B cell (primary cell): Measurements from ENCODE around the gene HOXD8. TPM values are rescaled to one million over a fixed set of nuclear protein-coding genes. Genes with fewer than 3 reads are reported as not detected.

Experiments used
- ATAC-seq: fragments of 200-7000 bp; cut with Tn5 transposase; one replicate; pipeline ENCODE4 v1.10.0; 2021; ENCODE audit warnings: low read depth, mild to moderate bottlenecking, moderate number of reproducible peaks, moderate library complexity
- CTCF ChIA-PET: fragments of 350-600 bp; sonication (Branson Sonifier 250); formaldehyde crosslinking; loops from one replicate; lab custom pipeline; 2021; ENCODE audit warnings: antibody characterized with exemption, inconsistent platforms; lab: Charles Lee
- POLR2A ChIA-PET: fragments of 350-600 bp; sonication (Branson Sonifier 250); formaldehyde crosslinking; loops from one replicate; lab custom pipeline; 2021; ENCODE audit warnings: antibody characterized with exemption; lab: Charles Lee
- DNase-seq: peaks from one replicate; pipeline ENCODE4 v3.0.0; 2013
- H2AFZ ChIP-seq: 2 replicates; pipeline ENCODE4 v1.6.1; 2012; ENCODE audit warnings: mild to moderate bottlenecking, low read depth, low read length; ENCODE audit not compliant: insufficient read depth, poor library complexity, severe bottlenecking
- H3K27ac ChIP-seq, 2 donors: 1 replicate in 1 of 2; 2 replicates in 1 of 2; pipeline ENCODE4 v1.5.1; 2012 to 2013; ENCODE audit warnings: low read length in 2 of 2, mild to moderate bottlenecking in 2 of 2, moderate library complexity in 1 of 2
- H3K27me3 ChIP-seq, 4 experiments: fragments of 200-600 bp in 1 of 4; sonication (generic) in 1 of 4; replicated peaks in 1 of 4; 1 replicate in 2 of 4; 2 replicates in 2 of 4; pipeline versions ENCODE4 v1.6.1 to v1.7.0; 2013 to 2016; ENCODE audit warnings: low read length in 3 of 4, mild to moderate bottlenecking in 2 of 4, mixed read lengths in 1 of 4, moderate library complexity in 1 of 4; ENCODE audit not compliant: insufficient read depth in 4 of 4, control insufficient read depth in 3 of 4; ENCODE audit errors: control extremely low read depth in 1 of 4
- H3K36me3 ChIP-seq, 2 experiments: replicated peaks in 1 of 2; 1 replicate in 1 of 2; 2 replicates in 1 of 2; pipeline versions ENCODE4 v1.6.1 to v1.7.1; 2013; ENCODE audit warnings: low read length in 1 of 2; ENCODE audit not compliant: insufficient read depth in 2 of 2, control insufficient read depth in 1 of 2; ENCODE audit errors: control extremely low read depth in 1 of 2, extremely low read depth in 1 of 2
- H3K4me1 ChIP-seq, 2 donors: fragments of 200-600 bp in 1 of 2; sonication (generic) in 1 of 2; 1 replicate in 1 of 2; 2 replicates in 1 of 2; pipeline versions ENCODE4 v1.5.1 to v1.6.1; 2013 to 2017; ENCODE audit warnings: low read length in 2 of 2; ENCODE audit not compliant: control insufficient read depth in 2 of 2, insufficient read depth in 2 of 2
- H3K4me2 ChIP-seq: replicated peaks from 2 replicates; pipeline ENCODE3; 2012; ENCODE audit warnings: mild to moderate bottlenecking, low read depth, low read length; ENCODE audit not compliant: poor library complexity, severe bottlenecking
- H3K4me3 ChIP-seq, 5 experiments: fragments of 200-600 bp in 1 of 5; sonication (generic) in 1 of 5; 1 replicate in 3 of 5; 2 replicates in 2 of 5; pipeline versions ENCODE4 v1.5.1 to v1.7.0; 2011 to 2016; ENCODE audit warnings: low read length in 4 of 5, mild to moderate bottlenecking in 4 of 5, low read depth in 2 of 5, control low read depth in 1 of 5, moderate library complexity in 1 of 5; ENCODE audit not compliant: insufficient read depth in 1 of 5; ENCODE audit errors: control extremely low read depth in 1 of 5, extremely low read depth in 1 of 5
- H3K79me2 ChIP-seq: fragments of 200-600 bp; sonication (generic); one replicate; pipeline ENCODE4 v1.6.0; 2016; ENCODE audit warnings: low read length; ENCODE audit not compliant: control insufficient read depth, insufficient read depth
- H3K9ac ChIP-seq: fragments of 200-600 bp; sonication (generic); 2 replicates; pipeline ENCODE4 v1.6.1; 2017; ENCODE audit warnings: mild to moderate bottlenecking, low read length, moderate library complexity
- H3K9me3 ChIP-seq, 3 donors: one replicate each; pipeline versions ENCODE4 v1.6.1 to v1.7.1; 2013; ENCODE audit warnings: low read length in 2 of 3; ENCODE audit not compliant: control insufficient read depth in 2 of 3, insufficient read depth in 1 of 3; ENCODE audit errors: control extremely low read depth in 1 of 3
- H4K20me1 ChIP-seq: 2 replicates; pipeline ENCODE4 v1.6.0; 2012; ENCODE audit warnings: mild to moderate bottlenecking, low read length; ENCODE audit not compliant: insufficient read depth, control insufficient read depth, poor library complexity, severe bottlenecking
- H3K27ac Mint-ChIP-seq: one replicate; pipeline ENCODE4 v1.8.0; 2021; ENCODE audit warnings: mixed read lengths
- H3K27me3 Mint-ChIP-seq: one replicate; pipeline ENCODE4 v1.8.0; 2021; ENCODE audit warnings: mixed read lengths
- H3K4me1 Mint-ChIP-seq: one replicate; pipeline ENCODE4 v1.8.0; 2021; ENCODE audit warnings: mixed read lengths
- H3K4me3 Mint-ChIP-seq: one replicate; pipeline ENCODE4 v1.8.0; 2021; ENCODE audit warnings: mixed read lengths
- H3K9me3 Mint-ChIP-seq: one replicate; pipeline ENCODE4 v1.8.0; 2022; ENCODE audit warnings: mixed read lengths; ENCODE audit not compliant: insufficient read depth
- EZH2 ChIP-seq: IDR thresholded peaks from 2 replicates; pipeline ENCODE4 v1.6.1; 2012; ENCODE audit warnings: borderline replicate concordance, low read depth, mild to moderate bottlenecking, moderate library complexity, low read length; ENCODE audit not compliant: insufficient read depth, poor library complexity, severe bottlenecking
- WGBS: methylation state at CpG from one replicate; pipeline ENCODE4 v1.1.5; 2013; ENCODE audit warnings: missing lambda C conversion rate; ENCODE audit not compliant: insufficient coverage; 5-methylcytosine and 5-hydroxymethylcytosine counted together
- intact Hi-C: fragments of 100-400 bp; cut with micrococcal nuclease; formaldehyde crosslinking; loops from one replicate; pipeline ENCODE4 v1.10.0; 2022
- polyA plus RNA-seq: library from polyadenylated mRNA; depleted of rRNA; stranded (reverse); fragments of >200 nt; gene quantifications from 2 replicates; pipeline ENCODE4 v1.2.3, GENCODE V29; 2012
- total RNA-seq, 2 donors: library from RNA; stranded (reverse); fragments of 120-200 nt in 1 of 2; gene quantifications; 1 replicate in 1 of 2; 2 replicates in 1 of 2; pipeline versions ENCODE4 v1.2.3 to v1.2.4, GENCODE V29; 2013 to 2022
- TF ChIP-seq, protein P1 (sequence below): fragments of 200-600 bp; IDR thresholded peaks from one replicate; pipeline ENCODE4 v1.8.0; 2022; ENCODE audit warnings: antibody characterized with exemption, mild to moderate bottlenecking

HOXD8 gene
- total and polyA plus RNA-seq, 2 donors (not counting 1 experiment from before 2014, with no cell fraction given) = not detected

DNA sequence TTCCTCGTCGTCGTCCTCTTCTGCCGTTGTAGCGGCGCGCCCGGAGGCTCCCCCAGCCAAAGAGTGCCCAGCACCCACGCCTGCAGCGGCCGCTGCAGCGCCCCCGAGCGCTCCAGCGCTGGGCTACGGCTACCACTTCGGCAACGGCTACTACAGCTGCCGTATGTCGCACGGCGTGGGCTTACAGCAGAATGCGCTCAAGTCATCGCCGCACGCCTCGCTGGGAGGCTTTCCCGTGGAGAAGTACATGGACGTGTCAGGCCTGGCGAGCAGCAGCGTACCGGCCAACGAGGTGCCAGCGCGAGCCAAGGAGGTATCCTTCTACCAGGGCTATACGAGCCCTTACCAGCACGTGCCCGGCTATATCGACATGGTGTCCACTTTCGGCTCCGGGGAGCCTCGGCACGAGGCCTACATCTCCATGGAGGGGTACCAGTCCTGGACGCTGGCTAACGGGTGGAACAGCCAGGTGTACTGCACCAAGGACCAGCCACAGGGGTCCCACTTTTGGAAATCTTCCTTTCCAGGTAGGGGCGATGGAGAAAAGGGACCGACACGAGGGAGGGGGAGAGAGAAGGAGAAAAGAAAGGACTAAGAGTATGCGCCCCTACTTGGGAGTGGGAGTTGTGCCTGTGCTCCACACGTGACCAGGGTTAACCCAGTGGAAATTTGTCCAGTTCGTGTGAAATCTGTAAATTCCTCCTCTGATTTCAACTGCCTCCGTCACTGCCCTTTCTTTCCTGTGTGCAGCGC, 36.2 kb upstream of the HOXD8 start:
- no peak overlapping the region for H3K9ac ChIP-seq
- CTCF ChIA-PET = interaction anchor here (1.9 kb wide), 1 partner anchor 39 kb away, joined by 5 read pairs; no protein-coding TSS in a partner anchor
- H3K4me1 ChIP-seq = peaks cover 28 to 34% of the 10 kb centered on the region in 2 donors
- intact Hi-C loops = loop anchor here (10.0 kb wide), 1 partner anchor 1759 kb away; the partner anchor contains the start of gene SP9
- H2AFZ ChIP-seq = no peak overlapping the region
- H3K79me2 ChIP-seq = no peaks in the 10 kb centered on the region
- ATAC-seq = no peak
- H3K27ac ChIP-seq = no peak overlapping the region
- peaks cover 0 to 89% (median 82%) of the 10 kb centered on the region in 4 experiments for H3K27me3 ChIP-seq
- TF ChIP-seq, protein P1, sequence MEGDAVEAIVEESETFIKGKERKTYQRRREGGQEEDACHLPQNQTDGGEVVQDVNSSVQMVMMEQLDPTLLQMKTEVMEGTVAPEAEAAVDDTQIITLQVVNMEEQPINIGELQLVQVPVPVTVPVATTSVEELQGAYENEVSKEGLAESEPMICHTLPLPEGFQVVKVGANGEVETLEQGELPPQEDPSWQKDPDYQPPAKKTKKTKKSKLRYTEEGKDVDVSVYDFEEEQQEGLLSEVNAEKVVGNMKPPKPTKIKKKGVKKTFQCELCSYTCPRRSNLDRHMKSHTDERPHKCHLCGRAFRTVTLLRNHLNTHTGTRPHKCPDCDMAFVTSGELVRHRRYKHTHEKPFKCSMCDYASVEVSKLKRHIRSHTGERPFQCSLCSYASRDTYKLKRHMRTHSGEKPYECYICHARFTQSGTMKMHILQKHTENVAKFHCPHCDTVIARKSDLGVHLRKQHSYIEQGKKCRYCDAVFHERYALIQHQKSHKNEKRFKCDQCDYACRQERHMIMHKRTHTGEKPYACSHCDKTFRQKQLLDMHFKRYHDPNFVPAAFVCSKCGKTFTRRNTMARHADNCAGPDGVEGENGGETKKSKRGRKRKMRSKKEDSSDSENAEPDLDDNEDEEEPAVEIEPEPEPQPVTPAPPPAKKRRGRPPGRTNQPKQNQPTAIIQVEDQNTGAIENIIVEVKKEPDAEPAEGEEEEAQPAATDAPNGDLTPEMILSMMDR = no peak
- peak; percentile 16 for TF ChIP-seq EZH2
- H4K20me1 ChIP-seq = no peaks in the 10 kb centered on the region
- no peaks in the 10 kb centered on the region for H3K36me3 ChIP-seq
- H3K9me3 ChIP-seq = peaks cover 1 to 39% (median 6%) of the 10 kb centered on the region in 3 donors
- Mint-ChIP-seq H3K27me3 (peaks cover 83% of the 10 kb centered on the region), H3K9me3 (peaks cover 3% of the 10 kb centered on the region), H3K4me3 (peak overlapping the region; percentile 50), H3K27ac (peak overlapping the region; percentile 59), H3K4me1 (peaks cover 32% of the 10 kb centered on the region)
- H3K4me3 ChIP-seq = no peak overlapping the region
- POLR2A ChIA-PET = no interaction called here
- peak; percentile 50 for DNase-seq
- WGBS = 10% methylated on average over 53 of the region's 53 CpGs
- peak overlapping the region; percentile 48 for H3K4me2 ChIP-seq

DNA sequence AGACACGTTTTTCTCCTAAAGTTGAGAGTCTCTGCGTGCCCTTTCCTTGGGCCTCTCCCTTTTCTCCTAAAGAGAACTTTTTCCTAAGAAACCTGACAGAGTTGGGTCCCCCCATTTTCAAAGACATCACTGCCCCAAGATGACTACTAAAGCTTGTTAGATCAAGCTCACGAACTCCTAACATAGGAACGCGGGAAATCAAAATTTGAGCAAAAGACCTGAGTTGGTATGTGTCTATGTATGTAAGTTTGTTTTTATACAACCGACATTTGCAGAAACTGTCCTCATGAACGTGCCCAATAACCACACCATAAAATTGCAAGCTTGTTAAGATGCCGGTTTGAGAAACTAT, 35.6 kb upstream of the HOXD8 start:
- Histone ChIP-seq H3K4me2 (no peak overlapping the region), H2AFZ (no peak overlapping the region), H3K9me3 (peaks cover 1 to 40% (median 6%) of the 10 kb centered on the region in 3 donors), H3K27me3 (peaks cover 0 to 89% (median 81%) of the 10 kb centered on the region in 4 experiments), H3K27ac (no peak overlapping the region), H3K79me2 (no peaks in the 10 kb centered on the region), H4K20me1 (no peaks in the 10 kb centered on the region), H3K9ac (no peak overlapping the region), H3K36me3 (no peaks in the 10 kb centered on the region), H3K4me3 (no peak overlapping the region), H3K4me1 (peaks cover 24 to 36% of the 10 kb centered on the region in 2 donors)
- H3K4me1 Mint-ChIP-seq = peaks cover 29% of the 10 kb centered on the region
- H3K4me3 Mint-ChIP-seq = peak overlapping the region; percentile 50
- H3K27me3 Mint-ChIP-seq = peaks cover 80% of the 10 kb centered on the region
- ChIA-PET CTCF (interaction anchor here (1.0 to 1.9 kb wide), 3 partner anchors 33 to 404 kb away, joined by 3 to 5 read pairs (median 5); no protein-coding TSS in a partner anchor), POLR2A (no interaction called here)
- ATAC-seq (no peak), DNase-seq (no peak)
- intact Hi-C loops = loop anchor here (10.0 kb wide), 1 partner anchor 1759 kb away; the partner anchor contains the start of gene SP9
- H3K9me3 Mint-ChIP-seq = peaks cover 3% of the 10 kb centered on the region
- TF ChIP-seq, protein P1 = no peak
- TF ChIP-seq EZH2 = no peak
- WGBS = 19% methylated on average over 2 of the region's 8 CpGs
- H3K27ac Mint-ChIP-seq = peak overlapping the region; percentile 59
